GM12878 (cell line): ENCODE data around the gene NPNT. TPM values are rescaled to one million over a fixed set of nuclear protein-coding genes. Genes with fewer than 3 reads are reported as not detected.

Source experiments
- ATAC-seq: fragments of 200-7000 bp; cut with Tn5 transposase; 3 replicates; pipeline ENCODE4 v1.9.1; 2020; ENCODE audit warnings: mild to moderate bottlenecking, moderate library complexity
- BruUV-seq: library from RNA; stranded (reverse); fragments of 400-500 nt; replicated peaks from 2 replicates; lab custom pipeline; 2021; lab: Mats Ljungman, UMichigan
- CTCF ChIA-PET: fragments of 300-600 bp; sonication (Branson Sonifier 250); formaldehyde crosslinking; extraction: SDS; loops from one replicate; lab custom pipeline; 2021; ENCODE audit warnings: inconsistent platforms; lab: Yijun Ruan, JAX
- POLR2A ChIA-PET: fragments of 350-600 bp; formaldehyde crosslinking; extraction: SDS; loops from one replicate; lab custom pipeline; 2021; ENCODE audit warnings: inconsistent platforms; lab: Charles Lee
- RAD21 ChIA-PET: fragments of 300-600 bp; sonication (Branson Sonifier 250); formaldehyde crosslinking; loops from one replicate; lab custom pipeline; 2023; ENCODE audit warnings: antibody characterized with exemption; ENCODE audit not compliant: unreplicated experiment; lab: Charles Lee
- SMC1A ChIA-PET: fragments of 300-600 bp; sonication (Branson Sonifier 250); formaldehyde crosslinking; loops from one replicate; lab custom pipeline; 2023; ENCODE audit not compliant: unreplicated experiment, uncharacterized antibody; lab: Charles Lee
- DNase-seq: peaks from one replicate; pipeline ENCODE4 v3.0.0-alpha.2; 2011; ENCODE audit warnings: low read depth, low spot score
- FAIRE-seq: peaks from 3 replicates; lab custom pipeline; 2011; peaks lifted over from hg19 to GRCh38; lab: Jason Lieb, UNC
- H2AFZ ChIP-seq: 2 replicates; pipeline ENCODE4 v1.6.0; 2011; ENCODE audit warnings: low read depth, low read length, control low read depth; ENCODE audit not compliant: control insufficient read depth
- H3K27ac ChIP-seq: 2 replicates; pipeline ENCODE4 v1.5.1; 2011; ENCODE audit warnings: control low read depth; ENCODE audit not compliant: control insufficient read depth, insufficient read depth
- H3K27me3 ChIP-seq, 2 experiments: replicated peaks in 1 of 2; 2 replicates each; pipeline versions ENCODE4 v1.6.0 to v1.6.1; 2011; ENCODE audit warnings: low read length in 1 of 2; ENCODE audit not compliant: control insufficient read depth in 2 of 2, insufficient read depth in 2 of 2
- H3K36me3 ChIP-seq, 2 experiments: 2 replicates each; pipeline ENCODE4 v1.5.1; 2011; ENCODE audit warnings: low read length in 1 of 2; ENCODE audit not compliant: control insufficient read depth in 2 of 2, insufficient read depth in 2 of 2
- H3K4me1 ChIP-seq: 2 replicates; pipeline ENCODE4 v1.6.1; 2011; ENCODE audit warnings: mild to moderate bottlenecking, low read length, moderate library complexity, mixed read lengths; ENCODE audit not compliant: control insufficient read depth, insufficient read depth
- H3K4me2 ChIP-seq: 2 replicates; pipeline ENCODE4 v1.6.0; 2011; ENCODE audit warnings: control low read depth; ENCODE audit not compliant: control insufficient read depth, insufficient read depth
- H3K4me3 ChIP-seq: fragments of 200-600 bp; sonication (generic); 2 replicates; pipeline ENCODE4 v1.5.1; 2016
- H3K79me2 ChIP-seq: 2 replicates; pipeline ENCODE4 v1.6.0; 2011; ENCODE audit warnings: low read length; ENCODE audit not compliant: control insufficient read depth, insufficient read depth
- H3K9ac ChIP-seq: 2 replicates; pipeline ENCODE4 v1.8.0; 2011; ENCODE audit warnings: low read length, control low read depth, mixed read lengths; ENCODE audit not compliant: control insufficient read depth, insufficient read depth
- H3K9me3 ChIP-seq: replicated peaks from 3 replicates; pipeline ENCODE4 v1.5.1; 2011; ENCODE audit warnings: mild to moderate bottlenecking, low read length; ENCODE audit not compliant: control insufficient read depth, insufficient read depth
- H4K20me1 ChIP-seq: 2 replicates; pipeline ENCODE4 v1.6.0; 2011; ENCODE audit not compliant: control insufficient read depth, insufficient read depth
- RAD51 ChIP-seq: fragments of 450-650 bp; IDR thresholded peaks from 2 replicates; pipeline ENCODE4 v1.6.1; 2016; ENCODE audit warnings: moderate library complexity, mild to moderate bottlenecking, inconsistent platforms
- RUNX3 ChIP-seq: IDR thresholded peaks from 2 replicates; pipeline ENCODE4 v1.6.1; 2012; ENCODE audit warnings: low read length, inconsistent platforms
- SRF ChIP-seq, 2 experiments: IDR thresholded peaks; 2 replicates each; pipeline ENCODE4 v1.6.1; 2011; ENCODE audit warnings: low read depth in 2 of 2, low read length in 2 of 2, mild to moderate bottlenecking in 1 of 2, moderate library complexity in 1 of 2
- STAT3 ChIP-seq: IDR thresholded peaks from 2 replicates; pipeline ENCODE4 v1.6.1; 2011; ENCODE audit warnings: low read depth, low read length, improper control_type of control experiment
- WGBS: methylation state at CpG from one replicate; pipeline ENCODE4 v1.1.6; 2016; ENCODE audit warnings: low lambda C conversion rate; ENCODE audit not compliant: insufficient replicate concordance, insufficient coverage; ENCODE audit errors: missing lambda C conversion rate; 5-methylcytosine and 5-hydroxymethylcytosine counted together
- in situ Hi-C: fragments of 300-500 bp; cut with MboI; formaldehyde crosslinking; loops from 9 replicates; pipeline ENCODE4 v1.14.3; 2018; ENCODE audit warnings: mixed read lengths
- intact Hi-C: fragments of 100-400 bp; cut with micrococcal nuclease; formaldehyde crosslinking; loops from one replicate; pipeline ENCODE4 v1.14.2; 2022; ENCODE audit not compliant: unreplicated experiment
- polyA plus RNA-seq, 11 experiments: library from polyadenylated mRNA; depleted of rRNA in 4 of 11; unstranded in 6 of 11; stranded (reverse) in 5 of 11; fragments of >200 nt; fragmentation: Nextera tagmentation in 4 of 11; fragmentation: Illumina TruSeq in 1 of 11; extraction: Ambion mirVana in 4 of 11; extraction: Trizol in 1 of 11; gene quantifications; 1 replicate in 1 of 11; 2 replicates in 10 of 11; pipeline versions ENCODE4 v1.2.1 to v1.2.3, GENCODE V29; 2011 to 2016; ENCODE audit warnings: inconsistent platforms in 2 of 11, missing spikeins in 2 of 11, low read depth in 1 of 11
- total RNA-seq, 4 experiments: library from RNA; depleted of rRNA in 3 of 4; stranded (reverse); fragments of >200 nt in 3 of 4; fragmentation: Illumina TruSeq in 1 of 4; extraction: Trizol in 1 of 4; gene quantifications; 2 replicates each; pipeline versions ENCODE4 v1.2.1 to v1.2.3, GENCODE V29; 2013 to 2021
- TF ChIP-seq, protein P1 (sequence below): IDR thresholded peaks from 2 replicates; pipeline ENCODE4 v1.6.1; 2012; ENCODE audit warnings: low read length, inconsistent platforms
- TF ChIP-seq, protein P2 (sequence below): fragments of 450-650 bp; IDR thresholded peaks from 2 replicates; pipeline ENCODE4 v1.6.1; 2014; ENCODE audit warnings: mild to moderate bottlenecking

The NPNT gene
- total and polyA plus RNA-seq, 10 of the 15 experiments (the other 5 are each of a cell fraction or from before 2014, with no cell fraction given): 0.18 to 70.5 (median 54.1) TPM

DNA sequence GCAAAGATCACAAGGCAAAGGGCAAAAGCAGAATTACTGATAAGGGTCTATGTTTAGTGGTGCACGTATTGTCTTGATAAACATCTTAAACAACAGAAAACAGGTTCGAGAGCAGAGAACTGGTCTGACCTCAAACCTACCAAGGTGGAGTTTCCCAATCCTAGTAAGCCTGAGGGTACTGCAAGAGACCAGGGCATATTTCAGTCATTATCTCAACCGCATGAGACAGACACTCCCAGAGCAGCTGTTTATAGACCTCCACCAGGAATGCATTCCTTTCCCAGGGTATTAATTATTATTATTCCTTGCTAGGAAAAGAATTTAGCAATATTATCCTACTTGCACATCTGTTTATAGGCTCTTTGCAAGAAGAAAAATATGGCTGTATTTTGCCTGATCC is 51.5 kb downstream of the NPNT start:
- H3K36me3 ChIP-seq: no peaks in the 10 kb centered on the region; a peak in 1 of 4 replicates
- FAIRE-seq (no peak), DNase-seq (no peak), ATAC-seq (no peak)
- ChIA-PET SMC1A (no interaction called here), RAD21 (no interaction called here), POLR2A (no interaction called here), CTCF (no interaction called here)
- no TSS peak for BruUV-seq
- H4K20me1 ChIP-seq: no peaks in the 10 kb centered on the region
- H3K4me3 ChIP-seq: no peak overlapping the region
- in situ Hi-C loops: no loop called here
- H3K4me1 ChIP-seq: no peaks in the 10 kb centered on the region
- H3K9ac ChIP-seq: no peak overlapping the region
- no peak overlapping the region for H2AFZ ChIP-seq
- H3K79me2 ChIP-seq: no peaks in the 10 kb centered on the region
- TF ChIP-seq RAD51: no peak
- TF ChIP-seq STAT3: no peak
- TF ChIP-seq, protein P1, sequence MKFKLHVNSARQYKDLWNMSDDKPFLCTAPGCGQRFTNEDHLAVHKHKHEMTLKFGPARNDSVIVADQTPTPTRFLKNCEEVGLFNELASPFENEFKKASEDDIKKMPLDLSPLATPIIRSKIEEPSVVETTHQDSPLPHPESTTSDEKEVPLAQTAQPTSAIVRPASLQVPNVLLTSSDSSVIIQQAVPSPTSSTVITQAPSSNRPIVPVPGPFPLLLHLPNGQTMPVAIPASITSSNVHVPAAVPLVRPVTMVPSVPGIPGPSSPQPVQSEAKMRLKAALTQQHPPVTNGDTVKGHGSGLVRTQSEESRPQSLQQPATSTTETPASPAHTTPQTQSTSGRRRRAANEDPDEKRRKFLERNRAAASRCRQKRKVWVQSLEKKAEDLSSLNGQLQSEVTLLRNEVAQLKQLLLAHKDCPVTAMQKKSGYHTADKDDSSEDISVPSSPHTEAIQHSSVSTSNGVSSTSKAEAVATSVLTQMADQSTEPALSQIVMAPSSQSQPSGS: no peak
- TF ChIP-seq RUNX3: no peak
- no peak for TF ChIP-seq SRF (IDR thresholded peaks at IDR 0.05; ENCODE audit: low read depth in 2 of 2, low read length in 2 of 2)
- TF ChIP-seq, protein P2, sequence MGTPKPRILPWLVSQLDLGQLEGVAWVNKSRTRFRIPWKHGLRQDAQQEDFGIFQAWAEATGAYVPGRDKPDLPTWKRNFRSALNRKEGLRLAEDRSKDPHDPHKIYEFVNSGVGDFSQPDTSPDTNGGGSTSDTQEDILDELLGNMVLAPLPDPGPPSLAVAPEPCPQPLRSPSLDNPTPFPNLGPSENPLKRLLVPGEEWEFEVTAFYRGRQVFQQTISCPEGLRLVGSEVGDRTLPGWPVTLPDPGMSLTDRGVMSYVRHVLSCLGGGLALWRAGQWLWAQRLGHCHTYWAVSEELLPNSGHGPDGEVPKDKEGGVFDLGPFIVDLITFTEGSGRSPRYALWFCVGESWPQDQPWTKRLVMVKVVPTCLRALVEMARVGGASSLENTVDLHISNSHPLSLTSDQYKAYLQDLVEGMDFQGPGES: no peak
- intact Hi-C loops: no loop called here
- WGBS: 54% methylated on average over 3 of the region's 3 CpGs
- no peak overlapping the region for H3K27ac ChIP-seq
- no peaks in the 10 kb centered on the region; the same call in 2 of the 3 replicates for H3K9me3 ChIP-seq
- H3K27me3 ChIP-seq: no peaks in the 10 kb centered on the region
- H3K4me2 ChIP-seq: no peak overlapping the region
